GM23338 (cell line): ENCODE data around the gene CIAO3.

Source experiments
- CREB1 ChIP-seq: fragments of 250-450 bp; sonication (Bioruptor Pico); IDR thresholded peaks from 2 replicates; pipeline ENCODE4 v1.5.0; 2020; ENCODE audit warnings: low read depth, mild to moderate bottlenecking, moderate library complexity
- CTCF ChIP-seq, 2 experiments: fragments of 200-600 bp in 1 of 2; sonication (generic) in 1 of 2; conservative IDR thresholded peaks; 2 replicates each; pipeline versions ENCODE4 v1.5.1 to v1.6.1; 2016 to 2017; ENCODE audit warnings: antibody characterized with exemption in 2 of 2, low read depth in 2 of 2, mild to moderate bottlenecking in 2 of 2, moderate library complexity in 1 of 2
- EZH2 ChIP-seq: fragments of 200-600 bp; sonication (generic); IDR thresholded peaks from one replicate; pipeline ENCODE4 v1.8.0; 2017; ENCODE audit warnings: antibody characterized with exemption, mild to moderate bottlenecking, low read depth; ENCODE audit not compliant: unreplicated experiment
- JUNB ChIP-seq: IDR thresholded peaks from one replicate; pipeline ENCODE4 v1.6.1; 2016; ENCODE audit warnings: antibody characterized with exemption; ENCODE audit not compliant: unreplicated experiment
- POLR2AphosphoS5 ChIP-seq: IDR thresholded peaks from 2 replicates; pipeline ENCODE4 v1.6.1; 2016; ENCODE audit warnings: antibody characterized with exemption, low read depth
- REST ChIP-seq: IDR thresholded peaks from one replicate; pipeline ENCODE4 v1.6.1; 2018; ENCODE audit warnings: antibody characterized with exemption; ENCODE audit not compliant: unreplicated experiment

- peak in 1 of 2 experiments; percentile 30; a peak in 3 of 4 replicates for TF ChIP-seq CTCF (conservative IDR thresholded peaks at IDR 0.05; ENCODE audit: low read depth in 2 of 2)
- TF ChIP-seq REST, result no peak
- no peak for TF ChIP-seq CREB1 (CRISPR knock-in tag)
- no peak for TF ChIP-seq EZH2
- TF ChIP-seq JUNB, result no peak
- TF ChIP-seq POLR2AphosphoS5, result peak; percentile 29; the same call in 1 of the 2 replicates
Measured at GRCh38 chr16:680967-681745, 59.6 kb downstream of the CIAO3 start.
